GM10266 (cell line): ENCODE measurements around the gene OSBPL2.

ENCODE experiments used
- DNase-seq: peaks from one replicate; pipeline ENCODE4 v3.0.0; 2012; ENCODE audit errors: extremely low spot score
- TF ChIP-seq, protein P1 (sequence below): IDR thresholded peaks from 2 replicates; pipeline ENCODE4 v1.5.1; 2012; ENCODE audit warnings: mild to moderate bottlenecking, low read depth; ENCODE audit not compliant: control insufficient read depth, insufficient read depth; ENCODE audit errors: missing control alignments

OSBPL2 gene

DNA sequence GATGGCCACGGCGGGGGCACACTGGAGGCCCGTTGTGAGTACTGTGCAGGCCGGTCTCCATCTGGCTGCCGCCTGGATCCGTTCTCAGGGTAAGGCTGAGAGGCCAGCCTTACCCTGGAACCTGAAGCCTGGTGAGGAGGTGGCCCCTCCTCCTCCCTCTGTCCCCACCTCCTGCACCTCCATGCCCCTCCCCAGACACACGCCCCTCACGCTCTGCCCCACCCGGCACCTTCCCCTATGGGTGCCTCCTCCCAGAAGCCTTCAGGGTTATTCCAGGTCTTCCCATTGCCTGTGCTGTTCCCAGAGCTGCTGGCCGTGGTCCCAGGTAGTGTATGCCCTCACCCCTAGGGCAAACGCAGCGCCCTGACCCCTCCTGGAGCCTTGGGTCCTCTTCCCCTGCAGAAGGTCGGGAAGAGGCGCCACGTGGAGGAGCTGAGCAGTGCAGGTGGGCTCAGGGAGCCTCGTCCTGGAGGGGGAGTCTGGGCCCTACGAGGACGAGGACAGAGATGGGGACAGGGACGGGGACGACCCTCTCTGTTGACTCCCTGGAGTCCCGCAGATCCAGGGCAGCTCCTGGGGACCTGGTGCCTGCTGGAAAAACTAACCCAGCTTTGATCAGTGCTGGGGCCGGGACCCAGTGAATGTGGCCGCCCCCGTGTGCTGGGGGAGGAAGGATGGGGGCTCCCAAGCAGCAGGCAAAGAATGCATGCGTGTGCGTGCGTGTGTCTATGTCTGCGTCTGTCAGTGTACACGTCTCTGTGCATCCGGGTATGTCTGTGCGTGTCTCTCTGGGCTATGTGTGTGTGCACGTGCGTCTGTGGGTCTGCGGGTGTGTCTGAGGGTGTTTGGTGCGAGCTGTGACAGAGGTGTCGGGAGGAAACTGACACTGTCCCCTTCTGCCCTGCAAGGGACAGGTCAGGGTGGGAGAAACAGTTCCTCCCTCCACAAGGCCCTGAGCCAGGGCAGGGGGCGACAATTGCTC is 10.1 kb upstream of the OSBPL2 start:
- TF ChIP-seq, protein P1, sequence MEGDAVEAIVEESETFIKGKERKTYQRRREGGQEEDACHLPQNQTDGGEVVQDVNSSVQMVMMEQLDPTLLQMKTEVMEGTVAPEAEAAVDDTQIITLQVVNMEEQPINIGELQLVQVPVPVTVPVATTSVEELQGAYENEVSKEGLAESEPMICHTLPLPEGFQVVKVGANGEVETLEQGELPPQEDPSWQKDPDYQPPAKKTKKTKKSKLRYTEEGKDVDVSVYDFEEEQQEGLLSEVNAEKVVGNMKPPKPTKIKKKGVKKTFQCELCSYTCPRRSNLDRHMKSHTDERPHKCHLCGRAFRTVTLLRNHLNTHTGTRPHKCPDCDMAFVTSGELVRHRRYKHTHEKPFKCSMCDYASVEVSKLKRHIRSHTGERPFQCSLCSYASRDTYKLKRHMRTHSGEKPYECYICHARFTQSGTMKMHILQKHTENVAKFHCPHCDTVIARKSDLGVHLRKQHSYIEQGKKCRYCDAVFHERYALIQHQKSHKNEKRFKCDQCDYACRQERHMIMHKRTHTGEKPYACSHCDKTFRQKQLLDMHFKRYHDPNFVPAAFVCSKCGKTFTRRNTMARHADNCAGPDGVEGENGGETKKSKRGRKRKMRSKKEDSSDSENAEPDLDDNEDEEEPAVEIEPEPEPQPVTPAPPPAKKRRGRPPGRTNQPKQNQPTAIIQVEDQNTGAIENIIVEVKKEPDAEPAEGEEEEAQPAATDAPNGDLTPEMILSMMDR = no peak
- no peak for DNase-seq

DNA sequence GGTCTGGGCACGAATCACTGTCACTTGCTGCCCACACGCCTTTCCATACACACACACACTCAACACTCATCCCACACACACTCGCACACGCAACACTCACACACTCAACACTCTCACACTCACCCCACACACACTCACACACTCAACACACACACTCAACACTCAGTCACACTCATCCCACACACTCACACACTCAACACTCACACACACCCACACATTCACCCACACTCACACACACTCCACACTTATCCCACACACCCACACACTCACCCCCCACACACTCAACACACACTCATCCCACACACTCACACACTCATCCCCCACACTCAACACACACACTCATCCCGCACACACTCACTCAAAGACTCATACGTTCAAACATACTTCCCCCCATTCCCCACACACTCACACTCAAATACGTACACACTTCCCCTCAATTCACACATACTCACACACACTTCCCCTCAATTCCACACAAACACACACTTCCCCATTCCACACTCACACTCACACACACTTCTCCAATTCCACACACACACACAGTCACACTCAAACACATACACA is 9.3 kb upstream of the OSBPL2 start:
- TF ChIP-seq, protein P1 = no peak
- no peak for DNase-seq

DNA sequence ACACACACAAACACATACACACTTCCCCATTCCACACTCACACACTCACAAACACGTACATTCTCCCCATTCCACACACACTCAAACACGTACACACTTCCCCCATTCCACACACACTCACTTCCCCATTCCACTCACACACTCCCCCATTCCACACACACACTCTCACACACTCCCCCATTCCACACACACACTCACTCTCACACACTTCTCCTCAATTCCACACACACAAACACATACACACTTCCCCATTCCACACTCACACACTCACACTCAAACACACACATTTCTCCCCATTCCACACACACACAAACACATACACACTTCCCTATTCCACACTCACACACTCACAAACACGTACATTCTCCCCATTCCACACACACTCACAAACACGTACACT is 8.7 kb upstream of the OSBPL2 start:
- TF ChIP-seq, protein P1 = no peak
- no peak for DNase-seq

DNA sequence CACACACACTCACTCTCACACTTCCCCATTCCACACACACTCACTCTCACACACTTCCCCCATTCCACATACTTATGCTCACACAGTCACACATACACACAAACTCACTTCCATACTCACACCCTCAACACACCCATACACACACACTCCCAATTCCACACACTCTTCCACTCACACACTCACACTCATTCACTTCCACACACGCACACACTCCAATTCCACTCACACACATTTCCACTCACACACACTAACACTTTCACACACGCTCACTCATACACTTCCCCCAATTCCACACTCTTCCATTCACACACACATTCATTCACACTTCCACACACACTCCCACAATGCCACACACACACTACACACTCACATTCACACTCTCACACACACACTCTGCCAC is 8.0 kb upstream of the OSBPL2 start:
- TF ChIP-seq, protein P1 = no peak

DNA sequence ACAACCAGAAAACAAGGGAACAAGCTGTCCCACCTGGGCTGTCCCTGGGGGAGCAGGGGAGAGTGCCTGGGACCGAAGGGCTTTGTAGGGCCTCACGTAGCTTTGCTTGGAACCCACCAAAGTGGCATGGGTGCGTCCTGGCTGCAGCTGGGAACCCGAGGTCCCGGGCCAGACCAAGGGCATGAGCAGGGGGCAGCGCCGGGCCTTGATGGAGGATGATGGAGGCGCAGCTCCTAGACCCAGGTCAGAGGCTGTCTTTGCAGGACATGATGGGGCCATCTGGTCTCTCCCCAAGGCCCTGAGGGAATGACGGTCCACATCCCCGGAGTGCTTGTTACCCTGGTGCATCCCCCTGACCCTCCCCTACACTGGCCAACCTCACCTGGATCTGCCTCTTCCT is 7.6 kb upstream of the OSBPL2 start:
- DNase-seq = no peak
- TF ChIP-seq, protein P1 = no peak

More for the DNA sequence above, 8.0 kb upstream of the OSBPL2 start:
- DNase-seq = no peak

DNA sequence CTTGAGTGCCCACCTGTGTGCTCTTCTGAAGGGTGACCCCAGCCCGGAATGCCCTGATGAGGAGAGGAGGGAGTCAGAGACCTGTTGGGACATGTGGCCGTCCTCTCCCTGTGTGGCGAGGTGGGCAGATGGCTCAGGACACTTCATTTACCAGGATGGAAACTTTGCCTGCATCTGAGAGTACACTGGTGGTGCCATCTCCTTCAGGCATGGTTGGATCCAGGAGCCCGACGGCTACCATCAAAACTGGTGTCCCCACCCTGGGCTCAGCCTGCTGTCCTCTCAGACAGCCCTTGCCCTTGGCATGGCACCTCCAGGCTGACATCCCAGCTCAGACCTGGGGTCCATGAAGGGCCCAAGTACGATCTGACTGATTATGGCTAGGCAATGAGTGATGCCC is 7.0 kb upstream of the OSBPL2 start:
- TF ChIP-seq, protein P1 = no peak
- no peak for DNase-seq

DNA sequence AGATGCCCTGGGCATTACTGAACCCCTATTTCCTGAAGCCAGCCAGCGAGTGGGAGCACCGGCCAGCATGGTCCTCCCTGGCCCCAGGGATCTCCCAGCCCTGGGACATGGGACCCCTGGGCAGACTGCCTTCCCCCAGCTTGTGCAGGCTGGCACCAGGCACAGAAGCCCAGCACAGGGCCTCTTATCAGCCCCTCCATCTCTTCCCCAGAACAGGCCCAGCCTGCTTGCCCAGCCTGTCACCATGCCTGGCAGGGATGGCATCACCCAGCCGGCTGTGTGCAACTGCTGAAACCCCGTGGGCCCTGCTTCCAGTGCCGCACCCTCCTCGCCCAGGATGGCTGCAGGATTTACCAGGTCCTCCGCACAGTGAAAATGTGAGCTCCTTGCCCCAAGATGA is 6.1 kb upstream of the OSBPL2 start:
- TF ChIP-seq, protein P1 = no peak
- DNase-seq = no peak
